ENCODE data around the gene IHH. TPM values are rescaled to one million over a fixed set of nuclear protein-coding genes. Genes with fewer than 3 reads are reported as not detected.

The IHH gene
- total RNA-seq, 2 donors from 2014 or later, result 3.2 to 9.6 TPM

- 86% methylated on average over 4 of the region's 4 CpGs for WGBS
- TF ChIP-seq POLR2A (IDR thresholded peaks at IDR 0.05), result no peak
- no peak for DNase-seq (ENCODE audit: low spot score)
- Histone ChIP-seq H3K9me3 (no peaks in the 10 kb centered on the region), H3K27me3 (replicated peaks; ENCODE audit: insufficient read depth) (no peaks in the 10 kb centered on the region), H3K36me3 (no peaks in the 10 kb centered on the region), H3K4me1 (replicated peaks) (no peaks in the 10 kb centered on the region), H3K4me3 (no peak overlapping the region), H3K27ac (no peak overlapping the region)
- intact Hi-C loops (cut with DNase I), result no loop called here
Measured at GRCh38 chr2:219078951-219079350, 18.2 kb upstream of the IHH start.

- 87% methylated on average over 3 of the region's 3 CpGs for WGBS
- Histone ChIP-seq H3K36me3 (no peaks in the 10 kb centered on the region), H3K4me1 (replicated peaks) (no peaks in the 10 kb centered on the region), H3K4me3 (no peak overlapping the region), H3K27me3 (replicated peaks; ENCODE audit: insufficient read depth) (no peaks in the 10 kb centered on the region), H3K27ac (no peak overlapping the region), H3K9me3 (no peaks in the 10 kb centered on the region)
- TF ChIP-seq POLR2AphosphoS5 (IDR thresholded peaks at IDR 0.05) (no peak), POLR2A (IDR thresholded peaks at IDR 0.05) (no peak), CTCF (IDR thresholded peaks at IDR 0.05) (no peak)
- no peak for DNase-seq (ENCODE audit: low spot score)
- intact Hi-C loops (cut with DNase I), result no loop called here
Measured at GRCh38 chr2:219078126-219078525, 17.4 kb upstream of the IHH start.

- TF ChIP-seq CTCF (IDR thresholded peaks at IDR 0.05), result no peak
- TF ChIP-seq POLR2A (IDR thresholded peaks at IDR 0.05), result no peak
- no peak for TF ChIP-seq POLR2AphosphoS5 (IDR thresholded peaks at IDR 0.05)
- no peak for DNase-seq (ENCODE audit: low spot score)
- Histone ChIP-seq H3K4me3 (no peak overlapping the region), H3K27me3 (replicated peaks; ENCODE audit: insufficient read depth) (no peaks in the 10 kb centered on the region), H3K4me1 (replicated peaks) (no peaks in the 10 kb centered on the region), H3K9me3 (no peaks in the 10 kb centered on the region), H3K27ac (no peak overlapping the region), H3K36me3 (no peaks in the 10 kb centered on the region)
- WGBS, result 94% methylated on average over 3 of the region's 3 CpGs
- intact Hi-C loops (cut with DNase I), result no loop called here
Measured at GRCh38 chr2:219076253-219076652, 15.5 kb upstream of the IHH start.

GRCh38 chr2:219073413-219074129 lies 12.8 kb upstream of the IHH start:
- WGBS, result 39% methylated on average over 14 of the region's 14 CpGs
- H3K9me3 ChIP-seq, result no peaks in the 10 kb centered on the region
- peak; percentile 60 for DNase-seq (ENCODE audit: low spot score)
- intact Hi-C loops (cut with DNase I), result no loop called here
- H3K27me3 ChIP-seq (replicated peaks; ENCODE audit: insufficient read depth), result no peaks in the 10 kb centered on the region
- H3K36me3 ChIP-seq, result no peaks in the 10 kb centered on the region
- peaks cover 2% of the 10 kb centered on the region for H3K4me1 ChIP-seq (replicated peaks)
- no peak overlapping the region for H3K4me3 ChIP-seq
- TF ChIP-seq POLR2AphosphoS5 (IDR thresholded peaks at IDR 0.05) (no peak), CTCF (IDR thresholded peaks at IDR 0.05) (peak; percentile 41 to 62 (median 50))
- no peak overlapping the region for H3K27ac ChIP-seq

GRCh38 chr2:219072741-219073250 lies 12.1 kb upstream of the IHH start:
- no peak for DNase-seq (ENCODE audit: low spot score)
- Histone ChIP-seq H3K27me3 (replicated peaks; ENCODE audit: insufficient read depth) (no peaks in the 10 kb centered on the region), H3K4me3 (no peak overlapping the region), H3K9me3 (no peaks in the 10 kb centered on the region), H3K36me3 (no peaks in the 10 kb centered on the region), H3K27ac (no peak overlapping the region), H3K4me1 (replicated peaks) (peaks cover 2% of the 10 kb centered on the region)
- intact Hi-C loops (cut with DNase I), result no loop called here
- 90% methylated on average over 9 of the region's 9 CpGs for WGBS
- TF ChIP-seq CTCF (IDR thresholded peaks at IDR 0.05) (no peak), POLR2A (IDR thresholded peaks at IDR 0.05) (no peak), POLR2AphosphoS5 (IDR thresholded peaks at IDR 0.05) (no peak)
